SKM-1 treated with dmso at 0.1 percent for 144 hours (cell line): ENCODE measurements around the gene RAG2.

Source experiments
- DNase-seq: peaks from one replicate; lab custom pipeline; 2025; ENCODE audit not compliant: unreplicated experiment; lab: John Stamatoyannopoulos, UW

RAG2 gene

GRCh38 chr11:36598051-36598450 lies at the start of gene RAG2:
TSS of gene RAG2 (minus strand) at chr11:36598236. CDS start at chr11:36594168, 4,068 bp downstream.
- DNase-seq = no peak

- DNase-seq = no peak
Measured at GRCh38 chr11:36638556-36638955, 40.5 kb upstream of the RAG2 start.

GRCh38 chr11:36635066-36635862 lies 37.2 kb upstream of the RAG2 start:
- no peak for DNase-seq

- no peak for DNase-seq
Measured at GRCh38 chr11:36631774-36632173, 33.7 kb upstream of the RAG2 start.

- no peak for DNase-seq
Measured at GRCh38 chr11:36628765-36629244, 30.8 kb upstream of the RAG2 start.

GRCh38 chr11:36628141-36628540 lies 30.1 kb upstream of the RAG2 start:
- no peak for DNase-seq

- DNase-seq = no peak
Measured at GRCh38 chr11:36627471-36627870, 29.4 kb upstream of the RAG2 start.

- no peak for DNase-seq
Measured at GRCh38 chr11:36627006-36627405, 29.0 kb upstream of the RAG2 start.

GRCh38 chr11:36623494-36623893 lies 25.5 kb upstream of the RAG2 start:
- DNase-seq = no peak

- no peak for DNase-seq
Measured at GRCh38 chr11:36622431-36623136, 24.5 kb upstream of the RAG2 start.

GRCh38 chr11:36620246-36620645 lies 22.2 kb upstream of the RAG2 start:
- DNase-seq = no peak

- no peak for DNase-seq
Measured at GRCh38 chr11:36619502-36619901, 21.5 kb upstream of the RAG2 start.

GRCh38 chr11:36618363-36619047 lies 20.5 kb upstream of the RAG2 start:
- no peak for DNase-seq

- DNase-seq = no peak
Measured at GRCh38 chr11:36617543-36618362, 19.7 kb upstream of the RAG2 start.

- no peak for DNase-seq
Measured at GRCh38 chr11:36615826-36616225, 17.8 kb upstream of the RAG2 start.

- DNase-seq = no peak
Measured at GRCh38 chr11:36609383-36609782, 11.3 kb upstream of the RAG2 start.

GRCh38 chr11:36608491-36609199 lies 10.6 kb upstream of the RAG2 start:
- DNase-seq = no peak

GRCh38 chr11:36605221-36606216 lies 7.5 kb upstream of the RAG2 start:
- no peak for DNase-seq

- DNase-seq = no peak
Measured at GRCh38 chr11:36602135-36602534, 4.1 kb upstream of the RAG2 start.
